ENCODE measurements around the gene STK32B. TPM values are rescaled to one million over a fixed set of nuclear protein-coding genes. Genes with fewer than 3 reads are reported as not detected.
A peak's percentile ranks its signal among the peaks of the same experiment; 100 is the strongest.
"Not testable (repeated sequence)": the region's sequence is repeated elsewhere in the genome, so short reads cannot be mapped to it uniquely, and the experiment has no call there.

Gene STK32B
- total RNA-seq, 8 experiments from 2014 or later: 1.8 to 25.1 (median 4.7) TPM

DNA sequence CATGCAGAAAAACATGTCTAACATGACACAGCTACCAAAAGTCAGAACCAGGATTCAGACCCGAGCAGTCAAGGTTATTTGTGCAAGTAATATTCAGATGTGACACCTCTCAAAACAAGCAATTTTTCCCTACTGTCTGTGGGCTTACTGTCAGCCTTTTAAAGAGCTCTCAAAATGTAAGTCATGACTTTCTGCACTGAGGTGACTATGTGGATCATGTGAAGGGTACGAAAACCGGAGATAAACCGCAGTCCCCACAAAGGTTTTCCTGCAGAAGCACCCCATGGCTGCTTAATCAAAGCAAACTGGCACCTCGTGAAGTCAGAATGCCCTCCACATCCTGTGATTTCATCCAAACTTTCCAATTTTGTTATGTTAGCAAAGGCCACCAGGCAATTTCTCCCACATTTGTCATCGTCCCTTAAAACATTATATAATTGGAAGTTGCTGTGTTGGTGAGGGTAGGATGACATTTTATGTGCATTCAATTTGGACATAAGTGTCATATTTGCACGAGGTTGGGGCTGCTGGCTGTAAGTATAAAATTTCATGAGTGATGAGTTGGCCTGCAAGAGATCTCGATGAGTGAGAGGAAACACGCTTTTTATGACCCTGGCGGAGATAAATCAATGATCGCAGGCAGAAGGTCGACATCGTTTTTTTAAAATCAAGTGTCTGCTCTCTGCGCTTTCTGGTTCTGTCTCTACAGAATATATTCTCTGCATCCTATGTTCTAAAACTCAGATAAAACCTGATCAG lies 161.2 kb downstream of the STK32B start:
- peaks cover 16 to 17% of the 10 kb centered on the region in 2 donors for H3K4me1 ChIP-seq (replicated peaks in 1 of 2)
- 9 to 85% (median 49%) methylated on average over 3 to 12 of the region's 14 CpGs for WGBS, 10 experiments
- peak in 6 of 8 experiments; percentile 27 to 90 (median 66) for ATAC-seq (replicated peaks in 6 of 8)
- H3K4me3 ChIP-seq: no peak overlapping the region
- H3K27ac ChIP-seq: no peak overlapping the region
- in situ Hi-C loops (cut with MboI; ENCODE audit: low pct_unique_long_range_greater_than_20kb in 2 of 9, low sequenced_read_pairs in 9 of 9, unreplicated experiment in 9 of 9): no loop called here

GRCh38 chr4:5213087-5213595 lies 161.9 kb downstream of the STK32B start:
- no peak overlapping the region for H3K27ac ChIP-seq
- H3K4me1 ChIP-seq (replicated peaks in 1 of 2): peaks cover 16 to 17% of the 10 kb centered on the region in 2 donors
- H3K4me3 ChIP-seq: no peak overlapping the region
- WGBS, 10 experiments: 13 to 61% (median 33%) methylated on average over 1 to 4 of the region's 4 CpGs
- peak in 3 of 8 experiments; percentile 36 to 60 (median 56) for ATAC-seq (replicated peaks in 6 of 8)
- in situ Hi-C loops (cut with MboI; ENCODE audit: low pct_unique_long_range_greater_than_20kb in 2 of 9, low sequenced_read_pairs in 9 of 9, unreplicated experiment in 9 of 9): no loop called here

GRCh38 chr4:5215321-5215720 lies 164.0 kb downstream of the STK32B start:
- in situ Hi-C loops (cut with MboI; ENCODE audit: low pct_unique_long_range_greater_than_20kb in 2 of 9, low sequenced_read_pairs in 9 of 9, unreplicated experiment in 9 of 9): no loop called here
- 44 to 88% (median 69%) methylated on average over 1 to 2 of the region's 2 CpGs; no CpG with 5 or more reads in 4 of the 10 experiments for WGBS, 10 experiments
- ATAC-seq (replicated peaks in 6 of 8): peak in 1 of 8 experiments; percentile 31
- no peak overlapping the region for H3K27ac ChIP-seq
- peaks cover 16 to 17% of the 10 kb centered on the region in 2 donors for H3K4me1 ChIP-seq (replicated peaks in 1 of 2)
- no peak overlapping the region for H3K4me3 ChIP-seq

DNA sequence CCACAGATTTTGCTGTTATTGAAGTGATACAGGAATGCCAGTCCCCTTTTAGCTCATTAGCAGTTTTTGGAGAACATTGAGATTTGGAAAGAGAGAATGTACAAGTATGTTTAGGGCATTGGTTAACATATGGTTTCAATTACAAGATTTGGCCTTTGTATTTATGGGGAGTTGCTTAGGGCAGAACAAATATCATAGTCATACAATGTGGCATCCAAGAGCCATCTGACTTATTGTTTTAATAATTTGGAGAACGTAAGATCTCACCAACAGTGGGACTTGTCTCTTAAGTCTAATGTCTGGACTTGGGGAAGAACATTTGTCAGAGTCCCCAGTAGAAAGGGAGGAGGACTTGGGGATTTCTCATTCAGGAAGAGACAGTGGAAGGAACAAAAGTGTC lies 166.1 kb downstream of the STK32B start:
- ATAC-seq (replicated peaks in 6 of 8): no peak
- 22 to 100% (median 40%) methylated on average over 1 of the region's 1 CpG; no CpG with 5 or more reads in 5 of the 10 experiments for WGBS, 10 experiments
- in situ Hi-C loops (cut with MboI; ENCODE audit: low pct_unique_long_range_greater_than_20kb in 2 of 9, low sequenced_read_pairs in 9 of 9, unreplicated experiment in 9 of 9): no loop called here

DNA sequence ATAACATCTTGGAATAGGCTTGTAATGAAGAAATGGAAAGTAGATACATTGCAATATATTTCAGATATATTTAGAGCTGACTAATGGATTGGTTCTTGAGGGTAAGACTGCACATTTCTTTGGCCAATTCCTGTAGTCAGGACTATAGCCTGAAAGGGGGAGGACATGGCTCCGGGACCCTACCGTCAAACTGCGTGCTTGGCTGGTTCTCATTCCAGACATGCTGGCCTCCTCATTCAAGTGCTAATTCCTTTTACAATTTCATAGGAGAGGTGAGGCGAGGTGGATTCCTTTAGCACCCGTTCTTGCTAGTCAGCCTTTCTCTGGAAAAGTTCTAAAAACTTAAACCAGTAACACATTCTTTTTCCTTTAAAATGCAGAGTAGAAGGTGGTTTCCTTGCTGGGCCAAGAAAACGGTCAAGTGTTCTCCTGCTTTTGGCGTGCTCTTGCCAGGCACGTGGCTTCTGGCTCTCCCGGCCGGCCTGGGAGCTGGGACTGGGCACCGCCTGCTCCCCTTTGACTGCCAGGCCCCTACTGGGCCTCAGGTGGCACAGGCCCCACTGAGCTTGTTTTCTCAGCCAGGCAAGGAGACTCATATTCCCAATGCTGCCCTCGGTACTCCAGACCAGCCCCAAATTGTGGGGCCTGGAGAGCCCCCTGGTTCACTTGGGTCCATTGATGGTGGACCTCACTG lies 167.2 kb downstream of the STK32B start:
- no peak for ATAC-seq (replicated peaks in 6 of 8)
- Histone ChIP-seq H3K4me3 (no peak overlapping the region), H3K27ac (no peak overlapping the region), H3K4me1 (replicated peaks in 1 of 2) (peaks cover 2 to 4% of the 10 kb centered on the region in 2 donors)
- in situ Hi-C loops (cut with MboI; ENCODE audit: low pct_unique_long_range_greater_than_20kb in 2 of 9, low sequenced_read_pairs in 9 of 9, unreplicated experiment in 9 of 9): no loop called here
- 27 to 77% (median 53%) methylated on average over 2 to 11 of the region's 12 CpGs; no CpG with 5 or more reads in 3 of the 10 experiments for WGBS, 10 experiments

More for the DNA sequence above, 166.1 kb downstream of the STK32B start:
- Histone ChIP-seq H3K27ac (no peak overlapping the region), H3K4me3 (no peak overlapping the region), H3K4me1 (replicated peaks in 1 of 2) (peaks cover 12 to 13% of the 10 kb centered on the region in 2 donors)

DNA sequence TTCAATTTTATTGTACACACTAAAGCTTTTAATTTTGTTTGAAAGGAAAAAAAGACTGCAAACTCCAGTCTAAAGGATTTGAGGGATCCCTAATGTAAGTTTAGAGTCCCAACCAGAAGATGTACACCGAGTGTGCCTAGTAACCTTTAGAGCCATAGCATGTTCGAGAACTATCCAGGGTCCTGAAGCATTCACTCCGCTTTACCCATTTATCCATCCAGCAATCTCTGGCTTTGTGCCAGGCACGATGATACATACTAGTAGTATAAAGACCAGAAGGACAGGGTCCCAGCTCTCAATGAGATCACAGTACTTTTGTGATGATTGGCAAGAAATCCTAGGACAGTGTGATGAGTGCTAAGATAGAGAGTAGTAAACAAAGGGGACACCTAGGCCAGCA lies 168.7 kb downstream of the STK32B start:
- no peak overlapping the region for H3K4me3 ChIP-seq
- H3K4me1 ChIP-seq (replicated peaks in 1 of 2): peaks cover 2 to 3% of the 10 kb centered on the region in 2 donors
- H3K27ac ChIP-seq: no peak overlapping the region
- in situ Hi-C loops (cut with MboI; ENCODE audit: low pct_unique_long_range_greater_than_20kb in 2 of 9, low sequenced_read_pairs in 9 of 9, unreplicated experiment in 9 of 9): no loop called here
- no peak for ATAC-seq (replicated peaks in 6 of 8)
- WGBS, 10 experiments: 0 to 68% (median 41%) methylated on average over 1 to 4 of the region's 4 CpGs

- no peak overlapping the region for H3K27ac ChIP-seq
- no peak overlapping the region for H3K4me3 ChIP-seq
- ATAC-seq (replicated peaks in 6 of 8): no peak
- H3K4me1 ChIP-seq (replicated peaks in 1 of 2): no peaks in the 10 kb centered on the region
- in situ Hi-C loops (cut with MboI; ENCODE audit: low pct_unique_long_range_greater_than_20kb in 2 of 9, low sequenced_read_pairs in 9 of 9, unreplicated experiment in 9 of 9): no loop called here
Observed at GRCh38 chr4:5222047-5222446, 170.8 kb downstream of the STK32B start.

DNA sequence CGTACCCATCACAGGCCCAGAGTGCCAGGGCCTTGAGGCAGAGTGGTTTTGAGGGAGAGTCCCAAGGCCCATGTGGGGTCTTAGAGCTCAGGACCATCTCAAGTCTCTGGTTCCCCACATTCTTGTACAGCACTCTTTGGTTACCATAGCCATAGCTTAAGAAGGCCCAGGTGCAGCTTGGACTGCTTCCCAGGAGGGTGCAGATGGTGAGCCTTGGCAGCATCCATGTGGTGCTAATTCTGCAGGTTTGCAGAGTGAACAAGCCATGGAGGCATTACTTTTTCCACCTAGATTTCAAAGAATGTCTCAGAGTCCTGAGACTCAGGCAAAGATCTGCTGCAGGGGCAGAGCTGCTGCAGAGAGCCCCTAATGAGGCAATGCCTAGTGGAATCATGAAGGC lies 171.7 kb downstream of the STK32B start:
- in situ Hi-C loops (cut with MboI; ENCODE audit: low pct_unique_long_range_greater_than_20kb in 2 of 9, low sequenced_read_pairs in 9 of 9, unreplicated experiment in 9 of 9): no loop called here
- ATAC-seq (replicated peaks in 6 of 8): no peak
- Histone ChIP-seq H3K4me1 (replicated peaks in 1 of 2) (no peaks in the 10 kb centered on the region), H3K27ac (no peak overlapping the region), H3K4me3 (no peak overlapping the region)
- WGBS, 10 experiments: 38 to 100% (median 73%) methylated on average over 1 of the region's 1 CpG; no CpG with 5 or more reads in 3 of the 10 experiments

DNA sequence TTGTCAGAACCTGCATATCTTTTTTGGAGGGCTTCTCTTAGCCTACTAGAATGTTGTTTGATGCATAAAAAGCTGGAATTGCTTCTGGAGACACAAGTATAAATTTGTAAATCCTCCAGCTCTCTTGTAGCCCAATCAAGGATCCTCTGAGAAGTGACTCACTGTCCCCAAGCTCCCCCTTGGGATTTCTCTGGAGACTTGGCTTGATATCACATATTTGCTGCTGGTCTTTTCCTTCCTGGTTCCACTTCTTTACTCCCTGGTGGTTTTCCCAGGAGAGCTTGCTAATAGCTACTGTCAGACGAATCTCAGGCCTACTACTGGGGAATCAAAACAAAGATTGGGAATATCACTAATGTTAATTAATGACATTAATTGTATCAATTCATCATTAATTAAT lies 173.1 kb downstream of the STK32B start:
- no peaks in the 10 kb centered on the region for H3K4me1 ChIP-seq (replicated peaks in 1 of 2)
- WGBS, 10 experiments: 38 to 100% (median 71%) methylated on average over 1 of the region's 1 CpG; no CpG with 5 or more reads in 2 of the 10 experiments
- no peak overlapping the region for H3K27ac ChIP-seq
- H3K4me3 ChIP-seq: no peak overlapping the region
- in situ Hi-C loops (cut with MboI; ENCODE audit: low pct_unique_long_range_greater_than_20kb in 2 of 9, low sequenced_read_pairs in 9 of 9, unreplicated experiment in 9 of 9): no loop called here
- ATAC-seq (replicated peaks in 6 of 8): no peak

GRCh38 chr4:5232549-5232948 lies 181.3 kb downstream of the STK32B start:
- 33 to 50% methylated on average over 1 of the region's 1 CpG; no CpG with 5 or more reads in 8 of the 10 experiments for WGBS, 10 experiments
- in situ Hi-C loops (cut with MboI; ENCODE audit: low pct_unique_long_range_greater_than_20kb in 2 of 9, low sequenced_read_pairs in 9 of 9, unreplicated experiment in 9 of 9): no loop called here
- ATAC-seq (replicated peaks in 6 of 8): no peak

DNA sequence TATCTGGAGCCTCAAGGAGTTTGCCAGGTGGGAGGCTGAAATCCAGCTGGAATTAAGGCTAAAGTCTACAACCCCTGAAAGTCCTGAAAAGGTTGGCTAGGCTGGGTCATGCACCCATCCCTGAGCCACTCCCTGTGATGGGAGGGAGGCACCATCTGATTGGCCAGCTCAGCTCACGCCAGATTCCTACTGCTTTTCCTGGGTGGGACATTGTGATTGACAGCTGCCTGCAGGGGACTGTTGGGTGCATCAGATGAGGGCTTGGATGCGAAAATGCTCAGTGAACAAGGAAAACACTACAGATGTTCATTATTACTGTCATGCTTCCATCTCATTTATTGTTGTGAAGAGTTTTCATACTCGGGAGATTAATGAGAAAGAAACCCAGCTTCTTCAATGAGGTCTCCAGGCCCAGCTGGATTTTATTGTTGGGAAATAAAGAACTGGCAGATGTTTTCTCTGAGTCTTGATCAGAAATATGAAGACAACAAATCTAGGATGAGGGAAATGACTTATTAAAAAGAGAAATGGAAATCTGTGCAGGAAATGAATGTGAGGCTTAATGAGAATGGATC lies 185.9 kb downstream of the STK32B start:
- no peak overlapping the region for H3K27ac ChIP-seq
- no peak overlapping the region for H3K4me3 ChIP-seq
- in situ Hi-C loops (cut with MboI; ENCODE audit: low pct_unique_long_range_greater_than_20kb in 2 of 9, low sequenced_read_pairs in 9 of 9, unreplicated experiment in 9 of 9): no loop called here
- H3K4me1 ChIP-seq (replicated peaks in 1 of 2): no peaks in the 10 kb centered on the region
- ATAC-seq (replicated peaks in 6 of 8): no peak
- 24 to 88% (median 58%) methylated on average over 1 to 3 of the region's 3 CpGs; no CpG with 5 or more reads in 2 of the 10 experiments for WGBS, 10 experiments

More at GRCh38 chr4:5232549-5232948, 181.3 kb downstream of the STK32B start:
- Histone ChIP-seq H3K4me3 (no peak overlapping the region), H3K27ac (no peak overlapping the region), H3K4me1 (replicated peaks in 1 of 2) (no peaks in the 10 kb centered on the region)

DNA sequence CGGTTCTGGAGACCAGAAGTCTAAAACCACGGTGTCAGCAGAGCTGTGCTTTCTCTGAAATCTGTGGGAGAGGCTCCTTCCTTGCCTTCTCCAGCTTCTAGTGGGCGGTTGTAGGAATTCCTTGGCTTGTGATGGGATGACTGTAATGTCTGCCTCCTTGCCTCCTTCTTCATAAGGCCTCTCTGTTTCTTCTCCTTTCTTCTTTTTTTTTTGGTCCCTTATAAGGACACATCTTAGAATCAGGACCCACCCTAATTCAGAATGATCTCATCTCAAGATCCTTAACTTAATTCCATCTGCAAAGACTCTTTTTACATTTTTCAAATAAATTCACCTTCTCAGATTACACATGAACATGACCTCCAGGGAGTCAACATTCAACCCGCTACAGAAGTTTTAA lies 186.9 kb downstream of the STK32B start:
- in situ Hi-C loops (cut with MboI; ENCODE audit: low pct_unique_long_range_greater_than_20kb in 2 of 9, low sequenced_read_pairs in 9 of 9, unreplicated experiment in 9 of 9): no loop called here
- ATAC-seq (replicated peaks in 6 of 8): peak in 3 of 8 experiments; percentile 80 to 91 (median 86)
- H3K4me1 ChIP-seq (replicated peaks in 1 of 2): no peaks in the 10 kb centered on the region
- no peak overlapping the region for H3K27ac ChIP-seq
- H3K4me3 ChIP-seq: no peak overlapping the region
- WGBS, 10 experiments: 0 to 82% (median 44%) methylated on average over 1 to 3 of the region's 4 CpGs; no CpG with 5 or more reads in 2 of the 10 experiments

GRCh38 chr4:5247061-5247460 lies 195.8 kb downstream of the STK32B start:
- ATAC-seq (replicated peaks in 6 of 8); H3K4me3 ChIP-seq; H3K4me1 ChIP-seq (replicated peaks in 1 of 2); H3K27ac ChIP-seq; in situ Hi-C loops (cut with MboI; ENCODE audit: low pct_unique_long_range_greater_than_20kb in 2 of 9, low sequenced_read_pairs in 9 of 9, unreplicated experiment in 9 of 9): not testable (repeated sequence)
- WGBS, 10 experiments: 60 to 83% (median 77%) methylated on average over 1 to 5 of the region's 7 CpGs; no CpG with 5 or more reads in 7 of the 10 experiments

All from motor neuron (in vitro differentiated cells).